HEK293 (cell line): ENCODE data around the gene TPO.

Experiments
- CTCF ChIA-PET: fragments of 350-600 bp; formaldehyde crosslinking; extraction: SDS; loops from one replicate; lab custom pipeline; 2021; ENCODE audit warnings: antibody characterized with exemption; lab: Yijun Ruan, JAX
- POLR2A ChIA-PET: fragments of 300-600 bp; formaldehyde crosslinking; extraction: SDS; loops from one replicate; lab custom pipeline; 2020; ENCODE audit warnings: antibody characterized with exemption, inconsistent platforms; lab: Yijun Ruan, JAX
- H3K27ac ChIP-seq: fragments of 200-500 bp; sonication (Bioruptor generic); 2 replicates; pipeline ENCODE4 v1.5.1; 2014; ENCODE audit warnings: low read depth, low read length, control low read depth, inconsistent platforms; ENCODE audit errors: extremely low read depth
- H3K36me3 ChIP-seq, 2 experiments: fragments of 200-500 bp in 1 of 2; sonication (Bioruptor generic) in 1 of 2; 1 replicate in 1 of 2; 2 replicates in 1 of 2; pipeline ENCODE4 v1.5.1; 2014 to 2017; ENCODE audit warnings: inconsistent platforms in 2 of 2, low read length in 2 of 2; ENCODE audit not compliant: control insufficient read depth in 2 of 2, insufficient read depth in 1 of 2
- H3K4me1 ChIP-seq: fragments of 200-500 bp; sonication (Bioruptor generic); 2 replicates; pipeline ENCODE4 v1.5.1; 2014; ENCODE audit warnings: mild to moderate bottlenecking, low read length, inconsistent platforms; ENCODE audit not compliant: control insufficient read depth, insufficient read depth
- H3K4me3 ChIP-seq: 2 replicates; pipeline ENCODE4 v1.5.1; 2011; ENCODE audit warnings: low read depth, mild to moderate bottlenecking, control low read depth, low read length, moderate library complexity
- H3K9me3 ChIP-seq: fragments of 200-500 bp; sonication (Bioruptor generic); 2 replicates; pipeline ENCODE4 v1.5.1; 2014; ENCODE audit warnings: low read depth, low read length, inconsistent platforms; ENCODE audit not compliant: control insufficient read depth, insufficient read depth
- OSR2 ChIP-seq: fragments of 450-650 bp; formaldehyde crosslinking; IDR thresholded peaks from 2 replicates; pipeline ENCODE4 v1.5.1; 2016; ENCODE audit warnings: missing biosample characterization, missing genetic modification characterization
- PRDM10 ChIP-seq: fragments of 450-650 bp; formaldehyde crosslinking; IDR thresholded peaks from 2 replicates; pipeline ENCODE4 v1.5.1; 2016; ENCODE audit warnings: missing biosample characterization, missing genetic modification characterization
- ZBTB26 ChIP-seq: fragments of 450-650 bp; formaldehyde crosslinking; optimal IDR thresholded peaks from 2 replicates; pipeline ENCODE3; 2016; ENCODE audit warnings: missing biosample characterization, mild to moderate bottlenecking, missing genetic modification characterization
- ZNF133 ChIP-seq: fragments of 450-650 bp; formaldehyde crosslinking; IDR thresholded peaks from 2 replicates; pipeline ENCODE4 v1.5.1; 2016; ENCODE audit warnings: missing biosample characterization, missing genetic modification characterization
- ZNF175 ChIP-seq: fragments of 450-650 bp; formaldehyde crosslinking; IDR thresholded peaks from 2 replicates; pipeline ENCODE4 v1.5.1; 2016; ENCODE audit warnings: missing biosample characterization, missing genetic modification characterization
- ZNF214 ChIP-seq: fragments of 450-650 bp; formaldehyde crosslinking; IDR thresholded peaks from 2 replicates; pipeline ENCODE4 v1.5.1; 2017; ENCODE audit warnings: missing biosample characterization, mild to moderate bottlenecking, missing genetic modification characterization, borderline replicate concordance
- ZNF223 ChIP-seq: fragments of 450-650 bp; formaldehyde crosslinking; IDR thresholded peaks from 2 replicates; pipeline ENCODE4 v1.5.1; 2016; ENCODE audit warnings: missing biosample characterization, missing genetic modification characterization
- ZNF514 ChIP-seq: fragments of 450-650 bp; formaldehyde crosslinking; IDR thresholded peaks from 2 replicates; pipeline ENCODE4 v1.5.1; 2016; ENCODE audit warnings: missing biosample characterization, missing genetic modification characterization
- ZNF518A ChIP-seq: fragments of 450-650 bp; formaldehyde crosslinking; conservative IDR thresholded peaks from 2 replicates; pipeline ENCODE4 v1.5.1; 2016; ENCODE audit warnings: low read depth, missing biosample characterization, missing genetic modification characterization
- ZNF596 ChIP-seq: fragments of 450-650 bp; IDR thresholded peaks from 2 replicates; pipeline ENCODE4 v1.5.0; 2018; ENCODE audit warnings: missing biosample characterization, mild to moderate bottlenecking, missing genetic modification characterization, moderate library complexity
- ZNF600 ChIP-seq: fragments of 450-650 bp; formaldehyde crosslinking; IDR thresholded peaks from 2 replicates; pipeline ENCODE4 v1.5.1; 2016; ENCODE audit warnings: missing biosample characterization, missing genetic modification characterization
- ZSCAN5A ChIP-seq: fragments of 450-650 bp; formaldehyde crosslinking; IDR thresholded peaks from 2 replicates; pipeline ENCODE4 v1.5.1; 2016; ENCODE audit warnings: missing biosample characterization, missing genetic modification characterization

TPO gene

GRCh38 chr2:1476617-1477195 is 63.4 kb downstream of the TPO start (continued):
- no peak for TF ChIP-seq ZSCAN5A
- no peak for TF ChIP-seq ZNF518A (tag by site-specific recombination)
- no peak for TF ChIP-seq ZBTB26 (tag by site-specific recombination)
- TF ChIP-seq ZNF175 = no peak
- TF ChIP-seq PRDM10 (tag by site-specific recombination) = no peak

GRCh38 chr2:1477196-1478040 is 64.2 kb downstream of the TPO start:
- POLR2A ChIA-PET = no interaction called here
- H3K4me1 ChIP-seq = no peaks in the 10 kb centered on the region
- H3K9me3 ChIP-seq = no peaks in the 10 kb centered on the region
- H3K27ac ChIP-seq = no peak overlapping the region
- CTCF ChIA-PET = no interaction called here
- H3K36me3 ChIP-seq = no peaks in the 10 kb centered on the region
- no peak for TF ChIP-seq OSR2
- no peak for TF ChIP-seq ZNF214 (tag by site-specific recombination)
- TF ChIP-seq ZNF223 = no peak
- no peak for TF ChIP-seq ZNF596 (tag by site-specific recombination)
- no peak for TF ChIP-seq ZNF600
- TF ChIP-seq ZNF133 = no peak
- TF ChIP-seq ZNF514 = no peak
- no peak for TF ChIP-seq ZNF175
- no peak overlapping the region for H3K4me3 ChIP-seq
